Measurements from ENCODE around the gene PEDS1. TPM values are rescaled to one million over a fixed set of nuclear protein-coding genes. Genes with fewer than 3 reads are reported as not detected.
"Not testable (repeated sequence)": the region's sequence is repeated elsewhere in the genome, so short reads cannot be mapped to it uniquely, and the experiment has no call there.

PEDS1 gene
- polyA plus RNA-seq, 1 donor, result 18.7 TPM

DNA sequence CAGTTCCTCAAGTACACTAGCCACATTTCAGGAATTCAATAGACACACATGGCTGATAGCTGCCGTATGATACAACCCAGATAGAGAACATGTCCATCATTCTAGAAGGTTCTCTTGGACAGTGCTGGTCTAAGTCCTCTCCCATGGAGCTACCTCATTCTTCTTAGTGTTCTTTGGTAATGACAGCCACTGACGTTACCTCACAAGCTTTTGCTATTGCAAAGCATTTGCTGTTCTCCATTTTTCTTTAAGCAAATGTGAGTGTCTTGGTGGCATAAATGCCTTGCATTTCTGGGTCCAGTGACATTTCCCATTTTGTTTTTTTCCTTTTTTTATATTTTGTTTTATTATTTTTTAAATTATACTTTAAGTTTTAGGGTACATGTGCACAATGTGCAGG, 28.8 kb upstream of the PEDS1 start:
- WGBS (ENCODE audit: insufficient coverage, low lambda C conversion rate), result 88% methylated on average over 1 of the region's 2 CpGs
- no peak for DNase-seq
- no peaks in the 10 kb centered on the region for H3K27me3 ChIP-seq (ENCODE audit: control insufficient read depth, insufficient read depth, low read length)

DNA sequence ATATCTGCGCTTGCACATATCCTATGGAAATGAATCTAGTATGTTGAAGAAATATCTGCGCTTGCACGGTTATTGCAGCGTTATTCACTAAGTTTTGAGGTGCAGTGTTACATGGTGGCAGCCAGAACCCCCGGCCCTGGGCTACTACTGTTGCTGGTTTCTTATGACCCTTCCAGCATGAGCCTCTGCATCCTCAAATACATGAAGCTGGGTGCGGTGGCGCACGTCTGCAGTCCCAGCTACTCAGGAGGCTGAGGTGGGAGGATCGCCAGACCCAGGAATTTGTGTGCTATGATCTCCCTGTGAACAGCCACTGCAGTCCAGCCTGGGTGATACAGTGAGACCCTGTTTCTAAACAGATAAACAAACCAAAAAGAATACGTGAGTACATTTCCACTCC, 27.8 kb upstream of the PEDS1 start:
- Histone ChIP-seq H3K4me3 (ENCODE audit: low read length) (no peak overlapping the region), H3K36me3 (ENCODE audit: control insufficient read depth, insufficient read depth, low read length) (no peaks in the 10 kb centered on the region), H3K9me3 (ENCODE audit: control insufficient read depth, low read depth, low read length) (no peaks in the 10 kb centered on the region), H3K27me3 (ENCODE audit: control insufficient read depth, insufficient read depth, low read length) (no peaks in the 10 kb centered on the region), H3K27ac (ENCODE audit: low read length) (no peak overlapping the region), H3K4me1 (ENCODE audit: control insufficient read depth, insufficient read depth, low read length) (peaks cover under 1% of the 10 kb centered on the region)
- no CpG with 5 or more reads among the region's 10 CpGs for WGBS (ENCODE audit: insufficient coverage, low lambda C conversion rate)
- no peak for DNase-seq

More for the DNA sequence above, 28.8 kb upstream of the PEDS1 start:
- Histone ChIP-seq H3K9me3 (ENCODE audit: control insufficient read depth, low read depth, low read length) (no peaks in the 10 kb centered on the region), H3K27ac (ENCODE audit: low read length) (no peak overlapping the region), H3K36me3 (ENCODE audit: control insufficient read depth, insufficient read depth, low read length) (no peaks in the 10 kb centered on the region), H3K4me3 (ENCODE audit: low read length) (no peak overlapping the region), H3K4me1 (ENCODE audit: control insufficient read depth, insufficient read depth, low read length) (peaks cover 8% of the 10 kb centered on the region)

DNA sequence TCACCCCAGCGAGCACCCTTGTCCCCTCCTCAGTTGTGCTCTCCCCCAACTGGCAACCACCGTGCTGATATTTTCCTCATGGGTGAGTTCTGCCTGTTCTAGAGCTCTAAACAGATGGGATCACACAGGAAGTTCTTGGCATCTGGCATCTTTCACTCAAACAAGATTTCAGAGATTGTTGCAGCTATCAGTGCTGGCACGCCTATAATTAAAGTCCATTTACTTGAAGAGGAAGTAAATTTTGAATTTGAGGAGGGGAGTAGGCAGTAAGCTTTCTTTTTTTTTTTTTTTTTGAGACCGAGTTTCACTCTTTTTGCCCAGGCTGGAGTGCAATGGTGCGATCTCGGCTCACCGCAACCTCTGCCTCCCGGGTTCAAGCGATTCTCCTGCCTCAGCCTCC, 25.1 kb upstream of the PEDS1 start:
- H3K36me3 ChIP-seq (ENCODE audit: control insufficient read depth, insufficient read depth, low read length); DNase-seq; H3K27ac ChIP-seq (ENCODE audit: low read length); H3K4me3 ChIP-seq (ENCODE audit: low read length); H3K4me1 ChIP-seq (ENCODE audit: control insufficient read depth, insufficient read depth, low read length); H3K27me3 ChIP-seq (ENCODE audit: control insufficient read depth, insufficient read depth, low read length); H3K9me3 ChIP-seq (ENCODE audit: control insufficient read depth, low read depth, low read length): not testable (repeated sequence)
- no CpG with 5 or more reads among the region's 9 CpGs for WGBS (ENCODE audit: insufficient coverage, low lambda C conversion rate)

DNA sequence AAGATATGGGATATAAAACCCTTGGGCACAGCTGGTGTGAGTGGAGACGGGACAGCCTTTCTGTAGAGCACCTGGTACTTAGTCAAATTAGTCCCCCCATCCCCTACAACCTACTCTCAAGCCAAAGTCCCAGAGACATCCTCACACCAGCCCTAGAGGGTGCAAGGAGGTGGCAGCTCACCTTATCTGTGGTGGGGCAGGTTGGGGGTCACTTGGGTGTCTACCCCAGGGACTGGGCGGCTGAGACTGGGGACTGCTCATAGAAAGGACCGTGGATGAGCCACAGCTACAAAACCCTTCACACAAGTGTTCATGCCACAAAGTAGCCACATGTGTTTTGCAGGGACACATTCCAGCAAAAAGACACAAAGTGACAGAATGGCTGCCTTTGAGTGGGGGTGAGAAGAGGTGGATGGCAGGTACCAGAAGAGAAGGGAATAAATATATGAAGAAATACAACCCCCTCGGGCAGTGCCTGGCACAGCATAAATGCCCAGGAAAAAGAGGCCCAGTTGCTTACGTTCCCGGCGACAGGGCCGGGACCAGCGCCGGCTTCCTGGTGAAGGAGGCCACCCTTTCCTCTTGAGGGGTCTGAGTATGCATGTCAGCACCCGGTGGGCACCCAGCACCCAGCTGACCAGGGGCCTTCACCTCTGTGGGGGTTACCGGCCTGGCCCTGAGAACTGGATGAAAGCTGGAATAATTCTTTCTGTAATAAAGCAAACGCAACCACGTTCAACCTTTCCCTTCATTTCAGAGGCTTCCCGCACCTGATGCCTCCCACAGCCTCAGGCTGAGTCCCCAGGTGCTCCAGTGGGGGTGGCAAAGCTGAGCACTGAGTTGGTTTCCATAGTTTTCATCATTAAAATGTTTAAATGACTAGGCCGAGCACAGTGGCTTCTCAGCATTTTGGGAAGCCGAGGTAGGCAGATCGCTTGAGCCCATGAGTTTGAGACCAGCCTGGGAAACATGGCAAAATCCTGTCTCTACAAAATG, 22.7 kb upstream of the PEDS1 start:
- Histone ChIP-seq H3K27ac (ENCODE audit: low read length) (no peak overlapping the region), H3K27me3 (ENCODE audit: control insufficient read depth, insufficient read depth, low read length) (no peaks in the 10 kb centered on the region), H3K9me3 (ENCODE audit: control insufficient read depth, low read depth, low read length) (no peaks in the 10 kb centered on the region), H3K36me3 (ENCODE audit: control insufficient read depth, insufficient read depth, low read length) (no peaks in the 10 kb centered on the region), H3K4me3 (ENCODE audit: low read length) (no peak overlapping the region), H3K4me1 (ENCODE audit: control insufficient read depth, insufficient read depth, low read length) (peaks cover 12% of the 10 kb centered on the region)
- DNase-seq, result no peak
- no CpG with 5 or more reads among the region's 18 CpGs for WGBS (ENCODE audit: insufficient coverage, low lambda C conversion rate)

DNA sequence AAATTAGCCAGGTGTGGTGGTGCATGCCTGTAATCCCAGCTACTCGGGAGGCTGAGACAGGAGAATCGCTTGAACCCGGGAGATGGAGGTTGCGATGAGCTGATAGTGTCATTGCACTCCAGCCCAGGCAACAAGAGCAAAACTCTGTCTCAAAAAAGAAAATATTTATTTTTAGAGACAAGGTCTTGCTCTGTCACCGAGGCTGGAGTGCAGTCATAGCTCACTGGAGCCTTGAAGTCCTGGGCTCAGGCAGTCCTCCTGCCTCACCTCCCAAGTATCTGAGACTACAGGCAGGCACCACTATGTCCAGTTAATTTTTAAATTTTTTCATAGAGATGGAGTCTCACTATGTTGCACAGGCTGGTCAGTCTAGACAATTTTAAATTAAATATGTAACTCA, 20.9 kb upstream of the PEDS1 start:
- DNase-seq, result no peak
- no CpG with 5 or more reads among the region's 5 CpGs for WGBS (ENCODE audit: insufficient coverage, low lambda C conversion rate)
- Histone ChIP-seq H3K27ac (ENCODE audit: low read length) (no peak overlapping the region), H3K36me3 (ENCODE audit: control insufficient read depth, insufficient read depth, low read length) (no peaks in the 10 kb centered on the region), H3K4me1 (ENCODE audit: control insufficient read depth, insufficient read depth, low read length) (peaks cover 12% of the 10 kb centered on the region), H3K27me3 (ENCODE audit: control insufficient read depth, insufficient read depth, low read length) (no peaks in the 10 kb centered on the region), H3K9me3 (ENCODE audit: control insufficient read depth, low read depth, low read length) (peaks cover 2% of the 10 kb centered on the region), H3K4me3 (ENCODE audit: low read length) (no peak overlapping the region)

DNA sequence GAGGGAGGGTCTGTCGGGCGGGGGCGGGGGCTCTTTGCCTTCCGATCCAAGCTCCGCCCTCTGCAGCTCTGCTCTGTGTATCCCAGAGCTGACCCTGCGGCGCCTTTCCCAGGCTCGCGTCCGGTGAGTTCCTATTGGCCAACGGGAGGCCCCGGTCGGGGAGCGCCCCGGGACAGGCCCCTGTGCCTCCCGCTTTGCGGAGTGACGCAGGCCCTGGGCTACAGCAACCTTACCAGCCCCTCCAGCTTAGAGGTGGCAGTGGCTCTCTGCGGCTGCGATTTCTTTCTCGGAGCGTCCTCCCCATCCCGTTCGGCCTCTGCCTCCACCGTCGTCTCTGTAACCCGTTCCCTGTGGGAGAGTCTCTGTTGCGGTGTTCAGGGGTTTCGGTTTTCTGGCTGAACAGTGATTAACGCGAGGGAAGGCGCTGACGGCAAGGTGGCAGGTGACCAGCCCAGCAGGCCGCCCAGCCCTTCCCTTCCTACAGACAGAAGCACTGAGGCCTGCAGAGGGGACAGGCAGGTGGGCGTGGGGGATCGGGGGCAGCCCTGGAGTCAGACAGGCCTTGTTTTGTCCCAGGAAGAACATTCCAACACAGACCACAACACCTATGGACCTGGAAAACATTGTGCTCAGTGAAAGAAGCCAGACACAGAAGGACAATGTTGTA, 19.0 kb upstream of the PEDS1 start:
- DNase-seq, result peak; percentile 82 to 89
- peaks cover 12% of the 10 kb centered on the region for H3K4me1 ChIP-seq (ENCODE audit: control insufficient read depth, insufficient read depth, low read length)
- peaks cover 4% of the 10 kb centered on the region for H3K9me3 ChIP-seq (ENCODE audit: control insufficient read depth, low read depth, low read length)
- no peaks in the 10 kb centered on the region for H3K36me3 ChIP-seq (ENCODE audit: control insufficient read depth, insufficient read depth, low read length)
- WGBS (ENCODE audit: insufficient coverage, low lambda C conversion rate), result no CpG with 5 or more reads among the region's 36 CpGs
- H3K4me3 ChIP-seq (ENCODE audit: low read length), result peak overlapping the region; percentile 55
- peak overlapping the region; percentile 79 for H3K27ac ChIP-seq (ENCODE audit: low read length)
- no peaks in the 10 kb centered on the region for H3K27me3 ChIP-seq (ENCODE audit: control insufficient read depth, insufficient read depth, low read length)

DNA sequence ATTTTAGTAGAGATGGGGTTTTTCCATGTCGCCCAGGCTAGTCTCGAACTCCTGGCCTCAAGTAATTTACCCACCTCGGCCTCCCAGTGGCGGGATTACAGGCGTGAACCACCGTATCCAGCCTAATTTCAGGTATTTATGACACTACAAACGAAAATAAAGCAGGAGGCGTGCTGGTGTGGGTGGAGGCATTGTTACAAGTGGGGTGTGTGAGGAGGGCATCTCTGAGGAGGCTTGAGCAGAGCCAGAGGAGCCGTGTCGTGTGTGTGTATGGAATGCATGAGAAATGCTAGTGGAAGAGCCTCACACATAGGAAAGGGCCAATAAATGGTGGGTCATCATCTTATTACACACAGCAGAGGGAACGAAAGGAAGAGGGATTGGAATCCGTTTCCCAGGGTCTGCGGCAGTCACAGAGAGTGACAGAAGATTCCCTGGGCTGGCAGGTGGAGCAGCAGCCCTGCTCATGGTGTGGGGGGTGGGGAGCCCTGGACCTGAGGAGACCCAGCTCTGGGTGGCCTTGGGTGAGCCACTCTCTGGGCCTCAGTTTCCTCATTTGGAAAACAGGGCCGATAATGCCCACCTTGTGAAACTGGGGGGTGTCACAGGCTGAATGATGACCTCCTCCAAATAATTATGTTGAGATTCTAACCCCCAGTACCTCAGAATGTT, 17.2 kb upstream of the PEDS1 start:
- no CpG with 5 or more reads among the region's 14 CpGs for WGBS (ENCODE audit: insufficient coverage, low lambda C conversion rate)
- peaks cover 4% of the 10 kb centered on the region for H3K9me3 ChIP-seq (ENCODE audit: control insufficient read depth, low read depth, low read length)
- DNase-seq, result no peak

DNA sequence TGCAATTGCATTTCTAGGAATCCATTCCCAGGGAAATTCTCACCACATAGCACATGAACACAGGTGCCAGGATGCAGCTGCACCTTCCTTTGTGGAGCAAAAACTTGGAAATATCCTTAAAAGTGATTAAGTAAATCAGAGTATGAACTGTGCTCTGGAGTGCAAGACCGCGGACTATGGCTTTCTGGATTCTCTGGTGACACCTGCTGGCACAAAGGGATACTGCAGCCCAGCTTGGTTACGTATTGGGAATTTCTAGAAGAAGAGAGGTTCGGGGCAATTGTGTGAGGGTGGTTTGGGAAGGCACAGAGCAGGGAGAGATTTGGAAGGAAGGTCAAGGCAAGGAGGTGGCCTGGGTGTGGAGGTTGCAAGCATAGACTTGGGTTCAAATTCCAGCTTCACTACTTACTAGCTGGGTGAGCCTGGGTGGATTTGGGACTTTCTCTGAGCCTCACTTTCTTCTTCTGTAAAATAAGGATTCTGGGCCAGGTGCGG, 15.9 kb upstream of the PEDS1 start:
- WGBS (ENCODE audit: insufficient coverage, low lambda C conversion rate), result no CpG with 5 or more reads among the region's 5 CpGs
- peak in 1 of 2 donors; percentile 61 for DNase-seq
- Histone ChIP-seq H3K27ac (ENCODE audit: low read length) (no peak overlapping the region), H3K4me1 (ENCODE audit: control insufficient read depth, insufficient read depth, low read length) (peaks cover 24% of the 10 kb centered on the region), H3K36me3 (ENCODE audit: control insufficient read depth, insufficient read depth, low read length) (no peaks in the 10 kb centered on the region), H3K4me3 (ENCODE audit: low read length) (no peak overlapping the region), H3K27me3 (ENCODE audit: control insufficient read depth, insufficient read depth, low read length) (no peaks in the 10 kb centered on the region), H3K9me3 (ENCODE audit: control insufficient read depth, low read depth, low read length) (peaks cover 4% of the 10 kb centered on the region)

More for the DNA sequence above, 17.2 kb upstream of the PEDS1 start:
- H3K36me3 ChIP-seq (ENCODE audit: control insufficient read depth, insufficient read depth, low read length), result no peaks in the 10 kb centered on the region
- no peak overlapping the region for H3K4me3 ChIP-seq (ENCODE audit: low read length)
- H3K27me3 ChIP-seq (ENCODE audit: control insufficient read depth, insufficient read depth, low read length), result no peaks in the 10 kb centered on the region
- H3K4me1 ChIP-seq (ENCODE audit: control insufficient read depth, insufficient read depth, low read length), result peaks cover 21% of the 10 kb centered on the region
- H3K27ac ChIP-seq (ENCODE audit: low read length), result no peak overlapping the region

DNA sequence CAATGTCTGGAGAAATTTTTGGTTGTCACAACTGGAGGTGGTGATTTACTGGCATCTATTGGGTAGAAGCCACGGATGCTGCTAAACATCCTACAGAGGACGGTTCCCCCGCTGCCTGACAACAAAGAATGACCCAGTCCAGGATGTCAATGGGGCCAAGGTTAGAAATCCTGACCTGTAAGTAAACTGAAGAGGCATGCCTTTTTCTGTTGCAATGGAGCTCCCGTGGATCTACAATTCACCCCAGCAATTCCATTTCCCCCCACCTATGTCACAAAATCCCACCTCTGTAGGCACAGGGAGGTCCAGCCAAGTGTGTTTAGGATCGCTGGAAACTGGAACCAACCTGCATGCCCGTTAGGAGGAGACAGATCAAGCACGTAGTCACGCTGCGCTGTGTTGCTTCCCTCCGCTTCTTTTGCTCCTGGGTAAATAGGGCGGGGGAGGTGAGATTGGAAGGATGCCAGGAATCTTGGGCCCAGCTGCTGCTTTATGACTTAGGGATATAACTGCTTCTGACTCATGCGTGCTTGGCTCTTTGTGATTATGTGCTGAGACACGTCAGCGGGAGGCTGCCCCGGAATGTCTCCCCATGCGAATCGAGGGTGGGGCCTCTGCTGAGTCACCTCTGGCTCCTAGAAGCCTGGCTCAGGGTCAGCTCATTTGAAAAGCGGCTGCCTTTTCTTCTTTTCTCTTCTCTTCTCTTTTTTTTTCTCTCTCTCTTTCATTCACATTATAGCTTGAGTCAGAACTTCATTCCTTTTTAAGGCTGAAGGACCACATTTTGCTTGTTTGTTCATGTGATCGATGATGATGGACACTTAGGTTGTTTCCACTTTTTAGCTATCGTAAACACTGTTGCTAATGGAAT, 12.4 kb upstream of the PEDS1 start:
- peak overlapping the region; percentile 21 for H3K4me3 ChIP-seq (ENCODE audit: low read length)
- peak overlapping the region; percentile 79 for H3K27ac ChIP-seq (ENCODE audit: low read length)
- H3K36me3 ChIP-seq (ENCODE audit: control insufficient read depth, insufficient read depth, low read length), result no peaks in the 10 kb centered on the region
- peak; percentile 99 to 100 for DNase-seq
- H3K27me3 ChIP-seq (ENCODE audit: control insufficient read depth, insufficient read depth, low read length), result no peaks in the 10 kb centered on the region
- 30% methylated on average over 3 of the region's 20 CpGs for WGBS (ENCODE audit: insufficient coverage, low lambda C conversion rate)
- H3K9me3 ChIP-seq (ENCODE audit: control insufficient read depth, low read depth, low read length), result peaks cover 4% of the 10 kb centered on the region
- peaks cover 21% of the 10 kb centered on the region for H3K4me1 ChIP-seq (ENCODE audit: control insufficient read depth, insufficient read depth, low read length)
